Endothelial cell of umbilical vein (primary cell): ENCODE data around the gene COQ2. TPM values are rescaled to one million over a fixed set of nuclear protein-coding genes. Genes with fewer than 3 reads are reported as not detected.
A peak's percentile ranks its signal among the peaks of the same experiment; 100 is the strongest.

Source experiments
- BruUV-seq: library from RNA; stranded (reverse); fragments of 400-500 nt; replicated peaks from 2 replicates; lab custom pipeline; 2021; lab: Mats Ljungman, UMichigan
- CTCF ChIA-PET: fragments of 300-600, 350-600 bp; sonication (Branson Sonifier 250); formaldehyde crosslinking; loops from one replicate; lab custom pipeline; 2021; ENCODE audit warnings: antibody characterized with exemption, inconsistent platforms; lab: Charles Lee
- POLR2A ChIA-PET: fragments of 300-600, 350-600 bp; sonication (Branson Sonifier 250); formaldehyde crosslinking; loops from one replicate; lab custom pipeline; 2021; ENCODE audit warnings: antibody characterized with exemption, inconsistent platforms; lab: Charles Lee
- DNase-seq: peaks from one replicate; pipeline ENCODE4 v3.0.0-alpha.2; 2011; ENCODE audit warnings: low read depth, low spot score
- FAIRE-seq: peaks from 2 replicates; lab custom pipeline; 2011; peaks lifted over from hg19 to GRCh38; lab: Jason Lieb, UNC
- H2AFZ ChIP-seq: 2 replicates; pipeline ENCODE4 v1.6.0; 2012; ENCODE audit warnings: low read depth, low read length, control low read depth, inconsistent platforms
- H3K27ac ChIP-seq: 2 replicates; pipeline ENCODE4 v1.5.1; 2011; ENCODE audit warnings: low read depth, mild to moderate bottlenecking, control low read depth, low read length, moderate library complexity; ENCODE audit not compliant: insufficient read depth
- H3K27me3 ChIP-seq, 2 experiments: 2 replicates each; pipeline versions ENCODE4 v1.6.0 to v1.6.1; 2011; ENCODE audit warnings: low read length in 2 of 2, mixed read lengths in 1 of 2; ENCODE audit not compliant: control insufficient read depth in 2 of 2, insufficient read depth in 2 of 2
- H3K36me3 ChIP-seq, 2 experiments: 2 replicates in 1 of 2; 3 replicates in 1 of 2; pipeline ENCODE4 v1.5.1; 2011; ENCODE audit warnings: low read length in 2 of 2, mild to moderate bottlenecking in 1 of 2, moderate library complexity in 1 of 2; ENCODE audit not compliant: control insufficient read depth in 2 of 2, insufficient read depth in 2 of 2; ENCODE audit errors: extremely low read depth in 1 of 2
- H3K4me1 ChIP-seq: 3 replicates; pipeline ENCODE4 v1.5.1; 2011; ENCODE audit warnings: mild to moderate bottlenecking, low read length; ENCODE audit not compliant: control insufficient read depth, insufficient read depth; ENCODE audit errors: extremely low read depth
- H3K4me2 ChIP-seq: 2 replicates; pipeline ENCODE4 v1.6.1; 2011; ENCODE audit warnings: low read length, control low read depth, mixed read lengths; ENCODE audit not compliant: insufficient read depth
- H3K4me3 ChIP-seq, 3 experiments: fragments of 200-600 bp in 1 of 3; sonication (generic), shearing (Covaris generic) in 1 of 3; replicated peaks in 1 of 3; 2 replicates each; pipeline ENCODE4 v1.5.1; 2011 to 2016; ENCODE audit warnings: control low read depth in 3 of 3, low read length in 3 of 3, mild to moderate bottlenecking in 2 of 3, inconsistent platforms in 1 of 3, low read depth in 1 of 3, moderate library complexity in 1 of 3; ENCODE audit not compliant: insufficient read depth in 1 of 3
- H3K79me2 ChIP-seq: 2 replicates; pipeline ENCODE4 v1.6.0; 2012; ENCODE audit warnings: low read length, inconsistent platforms; ENCODE audit not compliant: control insufficient read depth, insufficient read depth
- H3K9ac ChIP-seq: replicated peaks from 2 replicates; pipeline ENCODE3; 2011; ENCODE audit warnings: low read length, control low read depth; ENCODE audit not compliant: insufficient read depth; ENCODE audit errors: extremely low read depth
- H3K9me1 ChIP-seq: replicated peaks from 3 replicates; pipeline ENCODE4 v1.6.0; 2011; ENCODE audit warnings: mild to moderate bottlenecking, low read length; ENCODE audit not compliant: control insufficient read depth, insufficient read depth; ENCODE audit errors: extremely low read depth
- H3K9me3 ChIP-seq: replicated peaks from 2 replicates; pipeline ENCODE4 v1.5.1; 2012; ENCODE audit warnings: low read length, inconsistent platforms; ENCODE audit not compliant: control insufficient read depth, insufficient read depth
- H4K20me1 ChIP-seq: replicated peaks from 2 replicates; pipeline ENCODE3; 2011; ENCODE audit warnings: mild to moderate bottlenecking, low read length; ENCODE audit not compliant: control insufficient read depth, insufficient read depth; ENCODE audit errors: extremely low read depth
- CTCF ChIP-seq, 2 donors: IDR thresholded peaks; 1 replicate in 1 of 2; 2 replicates in 1 of 2; pipeline ENCODE4 v1.5.1; 2011; ENCODE audit warnings: low read length in 2 of 2, mild to moderate bottlenecking in 2 of 2, moderate library complexity in 2 of 2, control low read depth in 1 of 2, inconsistent platforms in 1 of 2, low read depth in 1 of 2; ENCODE audit not compliant: insufficient read depth in 1 of 2; ENCODE audit errors: extremely low read depth in 1 of 2
- EZH2 ChIP-seq: IDR thresholded peaks from 2 replicates; pipeline ENCODE4 v1.6.1; 2012; ENCODE audit warnings: borderline replicate concordance, low read depth, mild to moderate bottlenecking, moderate library complexity, low read length, inconsistent platforms; ENCODE audit not compliant: severe bottlenecking
- FOS ChIP-seq: IDR thresholded peaks from 2 replicates; pipeline ENCODE4 v1.6.1; 2011; ENCODE audit warnings: mild to moderate bottlenecking, low read length, moderate library complexity, borderline replicate concordance; ENCODE audit not compliant: insufficient read depth
- GATA2 ChIP-seq: IDR thresholded peaks from 2 replicates; pipeline ENCODE4 v1.7.0; 2011; ENCODE audit warnings: low read depth, mild to moderate bottlenecking, moderate library complexity, mixed read lengths, low read length; ENCODE audit not compliant: insufficient read length, insufficient read depth
- JUN ChIP-seq: IDR thresholded peaks from 2 replicates; pipeline ENCODE4 v1.6.1; 2011; ENCODE audit warnings: borderline replicate concordance, low read depth; ENCODE audit not compliant: insufficient read length, insufficient read depth
- MYC ChIP-seq: IDR thresholded peaks from one replicate; pipeline ENCODE4 v1.6.1; 2011; ENCODE audit warnings: mild to moderate bottlenecking, low read depth, low read length
- POLR2A ChIP-seq: IDR thresholded peaks from 2 replicates; pipeline ENCODE4 v1.6.1; 2012; ENCODE audit warnings: low read depth, mild to moderate bottlenecking, control low read depth, low read length
- POLR2AphosphoS5 ChIP-seq: IDR thresholded peaks from 2 replicates; pipeline ENCODE4 v1.6.1; 2012; ENCODE audit warnings: low read depth, mild to moderate bottlenecking, control low read depth, low read length, moderate library complexity; ENCODE audit not compliant: insufficient read depth
- dilution Hi-C: fragments of 300-500 bp; cut with MboI; formaldehyde crosslinking; loops from one replicate; pipeline ENCODE4 v1.15.0; 2019; ENCODE audit warnings: low sequenced_read_pairs; ENCODE audit not compliant: extremely low pct_ligation_motif_present
- intact Hi-C: fragments of 100-400 bp; cut with micrococcal nuclease; formaldehyde crosslinking; loops from one replicate; pipeline ENCODE4 v1.10.0; 2022
- polyA plus RNA-seq, 4 experiments: library from polyadenylated mRNA; depleted of rRNA in 3 of 4; stranded (reverse) in 3 of 4; unstranded in 1 of 4; fragments of >200 nt; gene quantifications; 2 replicates each; pipeline versions ENCODE4 v1.2.1 to v1.2.3, GENCODE V29; 2011 to 2012; ENCODE audit warnings: missing spikeins in 1 of 4
- total RNA-seq: library from RNA; stranded (reverse); gene quantifications from 2 replicates; pipeline ENCODE4 v1.2.3, GENCODE V29; 2021
- TF ChIP-seq, protein P1 (sequence below): IDR thresholded peaks from 2 replicates; pipeline ENCODE4 v1.6.1; 2011; ENCODE audit not compliant: insufficient read depth, insufficient read length

The COQ2 gene
- total and polyA plus RNA-seq, 2 donors (not counting 3 experiments of a cell fraction or from before 2014, with no cell fraction given) = 25.5 to 28.0 TPM

DNA sequence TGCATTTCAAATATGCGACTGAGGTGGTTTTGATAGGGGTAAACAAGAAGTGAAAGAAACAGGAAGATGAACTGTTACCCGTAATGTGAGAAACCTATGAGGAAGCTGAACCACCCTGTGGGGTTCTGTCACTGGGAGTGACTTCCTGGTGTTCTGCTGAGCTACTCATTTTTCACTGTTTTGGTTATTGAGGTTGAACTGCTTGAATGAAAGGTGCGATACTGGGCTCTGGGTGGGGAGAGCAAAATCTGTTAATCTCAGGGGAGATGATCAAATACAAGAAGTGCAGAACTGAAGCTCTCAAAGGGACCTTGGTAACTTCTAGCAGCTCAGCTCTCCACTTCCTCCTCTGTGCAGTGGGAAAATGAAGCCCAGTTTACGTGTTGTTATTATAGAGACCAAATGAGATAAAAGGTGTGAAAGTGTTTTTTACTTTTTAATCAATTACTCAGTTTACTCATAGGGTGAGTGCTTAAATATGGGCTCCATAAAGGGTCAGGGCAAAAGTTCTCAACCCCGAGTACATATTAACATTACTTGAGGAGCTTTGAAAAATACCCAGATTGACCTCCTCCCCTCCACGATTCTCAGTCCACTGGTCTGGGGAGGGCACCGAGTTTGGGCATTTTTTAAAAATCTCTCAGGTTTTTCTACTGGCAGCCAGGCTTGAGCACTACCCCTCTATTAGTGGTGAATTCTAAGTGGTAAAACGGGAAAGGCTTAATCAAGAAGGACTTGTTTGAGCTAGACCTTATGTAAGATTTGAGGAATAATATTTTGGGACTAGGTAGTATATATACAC lies 66.7 kb downstream of the COQ2 start:
- Histone ChIP-seq H3K4me2 (no peak overlapping the region), H3K9me1 (no peaks in the 10 kb centered on the region), H4K20me1 (no peaks in the 10 kb centered on the region), H3K27me3 (no peaks in the 10 kb centered on the region), H3K4me1 (no peaks in the 10 kb centered on the region), H3K9ac (no peak overlapping the region), H3K27ac (no peak overlapping the region), H3K9me3 (no peaks in the 10 kb centered on the region), H3K36me3 (no peaks in the 10 kb centered on the region), H3K79me2 (no peaks in the 10 kb centered on the region), H3K4me3 (no peak overlapping the region), H2AFZ (peak overlapping the region; percentile 6)
- FAIRE-seq = no peak
- intact Hi-C loops (no loop called here), dilution Hi-C loops (no loop called here)
- BruUV-seq = no TSS peak
- TF ChIP-seq POLR2A (no peak), FOS (no peak), MYC (no peak), CTCF (IDR thresholded peaks at IDR 0.05; ENCODE audit: extremely low read depth in 1 of 2, insufficient read depth in 1 of 2, low read depth in 1 of 2, low read length in 2 of 2) (no peak), POLR2AphosphoS5 (no peak), GATA2 (no peak), JUN (no peak), EZH2 (no peak)
- TF ChIP-seq, protein P1, sequence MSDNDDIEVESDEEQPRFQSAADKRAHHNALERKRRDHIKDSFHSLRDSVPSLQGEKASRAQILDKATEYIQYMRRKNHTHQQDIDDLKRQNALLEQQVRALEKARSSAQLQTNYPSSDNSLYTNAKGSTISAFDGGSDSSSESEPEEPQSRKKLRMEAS = no peak
- no peak for DNase-seq
- ChIA-PET CTCF (interaction anchor here (0.6 to 2.1 kb wide), 4 partner anchors 19 to 144 kb away, joined by 3 to 7 read pairs (median 4); no protein-coding TSS in a partner anchor), POLR2A (no interaction called here)
